Sigmoid colon (tissue), 3 donors: ENCODE results near the gene KLHL7.

Source experiments
- POLR2A ChIP-seq, 2 donors: fragments of 450-650 bp; IDR thresholded peaks; one replicate each; pipeline ENCODE4 v1.6.1; 2016; ENCODE audit warnings: antibody characterized with exemption in 2 of 2, mild to moderate bottlenecking in 2 of 2, moderate library complexity in 2 of 2
- TF ChIP-seq, protein P1 (sequence below), 4 experiments: fragments of 450-650 bp in 3 of 4; fragments of 200-600 bp in 1 of 4; IDR thresholded peaks; one replicate each; pipeline ENCODE4 v1.5.1; 2016 to 2019; ENCODE audit warnings: antibody characterized with exemption in 4 of 4, mild to moderate bottlenecking in 3 of 4, moderate library complexity in 2 of 4

DNA sequence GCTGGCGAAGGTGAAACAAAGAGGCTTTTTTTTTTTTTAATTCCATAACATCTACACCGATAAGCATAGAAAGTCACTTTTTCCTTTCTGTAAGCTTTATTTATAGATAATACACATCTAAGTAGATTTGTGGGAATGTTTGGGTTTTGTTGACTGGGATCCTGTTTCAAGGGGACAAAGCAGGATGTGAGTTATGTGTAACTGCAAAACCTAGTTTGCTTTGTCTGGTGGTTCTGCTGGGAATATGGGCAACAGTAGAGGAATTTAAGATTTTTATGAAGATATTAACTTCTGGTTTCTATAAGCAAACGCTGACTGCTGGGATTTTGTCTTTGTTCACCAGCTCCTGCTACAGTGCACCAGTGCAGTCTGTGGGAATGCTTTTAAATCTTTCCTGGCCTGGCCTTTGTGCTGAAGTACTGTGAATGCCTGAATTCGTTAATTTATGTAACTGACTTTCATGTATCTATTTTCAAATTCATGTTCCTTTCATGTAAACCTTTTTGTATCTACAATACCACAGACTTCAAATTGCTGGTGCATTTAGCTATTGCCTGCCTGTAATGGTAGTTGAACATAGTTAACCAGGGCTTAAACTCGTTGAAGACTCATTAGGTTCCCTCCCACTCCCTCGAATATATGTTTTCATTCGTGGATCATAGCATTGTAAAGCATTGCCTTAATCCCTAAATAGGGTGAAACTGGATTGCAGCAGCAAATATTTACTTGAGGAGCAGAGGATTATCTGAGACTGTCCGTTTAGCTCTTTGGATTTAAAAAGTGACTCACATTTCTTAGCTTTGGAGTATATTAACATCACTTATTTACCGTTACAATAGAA, 1.5 kb downstream of the KLHL7 start:
- TF ChIP-seq, protein P1, sequence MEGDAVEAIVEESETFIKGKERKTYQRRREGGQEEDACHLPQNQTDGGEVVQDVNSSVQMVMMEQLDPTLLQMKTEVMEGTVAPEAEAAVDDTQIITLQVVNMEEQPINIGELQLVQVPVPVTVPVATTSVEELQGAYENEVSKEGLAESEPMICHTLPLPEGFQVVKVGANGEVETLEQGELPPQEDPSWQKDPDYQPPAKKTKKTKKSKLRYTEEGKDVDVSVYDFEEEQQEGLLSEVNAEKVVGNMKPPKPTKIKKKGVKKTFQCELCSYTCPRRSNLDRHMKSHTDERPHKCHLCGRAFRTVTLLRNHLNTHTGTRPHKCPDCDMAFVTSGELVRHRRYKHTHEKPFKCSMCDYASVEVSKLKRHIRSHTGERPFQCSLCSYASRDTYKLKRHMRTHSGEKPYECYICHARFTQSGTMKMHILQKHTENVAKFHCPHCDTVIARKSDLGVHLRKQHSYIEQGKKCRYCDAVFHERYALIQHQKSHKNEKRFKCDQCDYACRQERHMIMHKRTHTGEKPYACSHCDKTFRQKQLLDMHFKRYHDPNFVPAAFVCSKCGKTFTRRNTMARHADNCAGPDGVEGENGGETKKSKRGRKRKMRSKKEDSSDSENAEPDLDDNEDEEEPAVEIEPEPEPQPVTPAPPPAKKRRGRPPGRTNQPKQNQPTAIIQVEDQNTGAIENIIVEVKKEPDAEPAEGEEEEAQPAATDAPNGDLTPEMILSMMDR (IDR thresholded peaks at IDR 0.05), result no peak
- TF ChIP-seq POLR2A (IDR thresholded peaks at IDR 0.05), result no peak
